IMR-90 (cell line): Measurements from ENCODE around the gene KRTAP10-3. TPM values are rescaled to one million over a fixed set of nuclear protein-coding genes. Genes with fewer than 3 reads are reported as not detected.

ENCODE experiments used
- ATAC-seq: fragments of 200-7000 bp; cut with Tn5 transposase; 2 replicates; pipeline ENCODE4 v1.9.1; 2020; ENCODE audit warnings: low read depth, mild to moderate bottlenecking, moderate library complexity
- BruUV-seq: library from RNA; stranded (reverse); fragments of 400-500 nt; replicated peaks from 2 replicates; lab custom pipeline; 2021; lab: Mats Ljungman, UMichigan
- CTCF ChIA-PET: fragments of 300-600 bp; formaldehyde crosslinking; extraction: SDS; loops from one replicate; lab custom pipeline; 2021; ENCODE audit warnings: antibody characterized with exemption; lab: Yijun Ruan, JAX
- POLR2A ChIA-PET: fragments of 300-600 bp; sonication (Branson Sonifier 250); formaldehyde crosslinking; loops from one replicate; lab custom pipeline; 2022; ENCODE audit warnings: antibody characterized with exemption; ENCODE audit not compliant: unreplicated experiment; lab: Charles Lee
- DNase-seq: peaks from one replicate; pipeline ENCODE4 v3.0.0; 2013
- H2AFZ ChIP-seq: replicated peaks from 2 replicates; pipeline ENCODE3; 2013; ENCODE audit warnings: low read length, mild to moderate bottlenecking; ENCODE audit not compliant: poor library complexity
- H2AK5ac ChIP-seq: 2 replicates; pipeline ENCODE4 v1.6.1; 2013; ENCODE audit warnings: low read depth, low read length, inconsistent platforms
- H2AK9ac ChIP-seq: replicated peaks from 2 replicates; pipeline ENCODE3; 2013; ENCODE audit warnings: mild to moderate bottlenecking, low read depth, low read length, moderate library complexity; ENCODE audit not compliant: poor library complexity
- H2BK120ac ChIP-seq: 2 replicates; pipeline ENCODE4 v1.6.1; 2013; ENCODE audit warnings: low read depth, low read length, inconsistent platforms
- H2BK15ac ChIP-seq: 3 replicates; pipeline ENCODE4 v1.6.1; 2013; ENCODE audit warnings: low read depth, low read length, inconsistent platforms
- H2BK20ac ChIP-seq: 2 replicates; pipeline ENCODE4 v1.6.1; 2013; ENCODE audit warnings: low read depth, mild to moderate bottlenecking, inconsistent platforms, low read length, moderate library complexity
- H2BK5ac ChIP-seq: 2 replicates; pipeline ENCODE4 v1.6.1; 2013; ENCODE audit warnings: mild to moderate bottlenecking, low read depth, low read length, inconsistent platforms; ENCODE audit not compliant: poor library complexity, severe bottlenecking
- H3K14ac ChIP-seq: replicated peaks from 2 replicates; pipeline ENCODE4 v1.6.1; 2013; ENCODE audit warnings: low read depth, low read length, inconsistent platforms
- H3K18ac ChIP-seq: 2 replicates; pipeline ENCODE4 v1.6.1; 2013; ENCODE audit warnings: low read depth, low read length, control low read depth
- H3K23ac ChIP-seq: 2 replicates; pipeline ENCODE4 v1.6.1; 2013; ENCODE audit warnings: low read depth, low read length, inconsistent platforms
- H3K27ac ChIP-seq: 2 replicates; pipeline ENCODE4 v1.5.1; 2013; ENCODE audit warnings: mild to moderate bottlenecking, control low read depth, low read length; ENCODE audit not compliant: insufficient read depth
- H3K27me3 ChIP-seq: 2 replicates; pipeline ENCODE4 v1.6.1; 2013; ENCODE audit warnings: low read length; ENCODE audit not compliant: control insufficient read depth, insufficient read depth
- H3K36me3 ChIP-seq: 2 replicates; pipeline ENCODE4 v1.6.1; 2013; ENCODE audit warnings: low read length, mixed read lengths; ENCODE audit not compliant: control insufficient read depth, insufficient read depth
- H3K4ac ChIP-seq: 2 replicates; pipeline ENCODE4 v1.6.1; 2013; ENCODE audit warnings: low read depth, low read length, inconsistent platforms
- H3K4me1 ChIP-seq: 2 replicates; pipeline ENCODE4 v1.6.1; 2013; ENCODE audit warnings: low read length, mixed read lengths; ENCODE audit not compliant: control insufficient read depth, insufficient read depth
- H3K4me2 ChIP-seq: 2 replicates; pipeline ENCODE4 v1.6.1; 2013; ENCODE audit warnings: low read depth, mild to moderate bottlenecking, control low read depth, low read length, moderate library complexity
- H3K4me3 ChIP-seq: 2 replicates; pipeline ENCODE4 v1.5.1; 2013; ENCODE audit warnings: low read depth, mild to moderate bottlenecking, control low read depth, low read length, moderate library complexity; ENCODE audit not compliant: insufficient read depth
- H3K56ac ChIP-seq: 2 replicates; pipeline ENCODE4 v1.6.1; 2013; ENCODE audit warnings: low read length, inconsistent platforms; ENCODE audit not compliant: insufficient read depth; ENCODE audit errors: extremely low read depth
- H3K79me1 ChIP-seq, 2 experiments: 2 replicates each; pipeline ENCODE4 v1.6.1; 2013; ENCODE audit warnings: low read length in 2 of 2, inconsistent platforms in 1 of 2, low read depth in 1 of 2
- H3K9ac ChIP-seq: 2 replicates; pipeline ENCODE4 v1.6.1; 2013; ENCODE audit warnings: low read depth, low read length, control low read depth
- H3K9me1 ChIP-seq: 2 replicates; pipeline ENCODE4 v1.6.1; 2013; ENCODE audit warnings: low read length, inconsistent platforms; ENCODE audit not compliant: insufficient read depth
- H3K9me3 ChIP-seq: 2 replicates; pipeline ENCODE4 v1.6.1; 2013; ENCODE audit warnings: low read length; ENCODE audit not compliant: control insufficient read depth, insufficient read depth
- H4K20me1 ChIP-seq: 2 replicates; pipeline ENCODE4 v1.6.1; 2013; ENCODE audit warnings: low read length, inconsistent platforms; ENCODE audit not compliant: insufficient read depth
- H4K5ac ChIP-seq: 2 replicates; pipeline ENCODE4 v1.6.1; 2013; ENCODE audit warnings: mild to moderate bottlenecking, low read depth, low read length, control low read depth
- H4K8ac ChIP-seq, 2 experiments: 2 replicates each; pipeline ENCODE4 v1.6.1; 2013; ENCODE audit warnings: low read depth in 2 of 2, low read length in 2 of 2, control low read depth in 1 of 2, inconsistent platforms in 1 of 2
- H4K91ac ChIP-seq: 2 replicates; pipeline ENCODE4 v1.6.1; 2013; ENCODE audit warnings: low read depth, low read length, inconsistent platforms; ENCODE audit not compliant: insufficient read depth
- BHLHE40 ChIP-seq: fragments of 150-350 bp; IDR thresholded peaks from 2 replicates; pipeline ENCODE4 v1.6.1; 2016; ENCODE audit warnings: mild to moderate bottlenecking, low read depth, low read length
- CEBPB ChIP-seq: IDR thresholded peaks from 2 replicates; pipeline ENCODE4 v1.6.1; 2012; ENCODE audit warnings: low read depth, low read length, improper control_type of control experiment
- CHD1 ChIP-seq: IDR thresholded peaks from 2 replicates; pipeline ENCODE4 v1.6.1; 2012; ENCODE audit warnings: low read depth, low read length, improper control_type of control experiment
- CTCF ChIP-seq: conservative IDR thresholded peaks from 2 replicates; pipeline ENCODE4 v1.5.1; 2012; ENCODE audit warnings: mild to moderate bottlenecking, low read depth, low read length, improper control_type of control experiment
- ELK1 ChIP-seq: fragments of 150-350 bp; IDR thresholded peaks from 2 replicates; pipeline ENCODE4 v1.6.1; 2016; ENCODE audit warnings: low read depth, mild to moderate bottlenecking, low read length, moderate library complexity, borderline replicate concordance
- FOS ChIP-seq: fragments of 150-350 bp; IDR thresholded peaks from 2 replicates; pipeline ENCODE4 v1.6.1; 2016; ENCODE audit warnings: low read depth, low read length
- MAFK ChIP-seq: IDR thresholded peaks from 2 replicates; pipeline ENCODE4 v1.6.1; 2012; ENCODE audit warnings: low read depth, low read length, improper control_type of control experiment
- MAZ ChIP-seq: IDR thresholded peaks from 2 replicates; pipeline ENCODE4 v1.6.1; 2012; ENCODE audit warnings: low read depth, mild to moderate bottlenecking, low read length, improper control_type of control experiment, moderate library complexity, borderline replicate concordance
- MXI1 ChIP-seq: IDR thresholded peaks from 2 replicates; pipeline ENCODE4 v1.6.1; 2012; ENCODE audit warnings: low read depth, mild to moderate bottlenecking, low read length, moderate library complexity, borderline replicate concordance
- POLR2A ChIP-seq: IDR thresholded peaks from 2 replicates; pipeline ENCODE4 v1.6.1; 2012; ENCODE audit warnings: mild to moderate bottlenecking, low read depth, low read length
- RAD21 ChIP-seq: IDR thresholded peaks from 2 replicates; pipeline ENCODE4 v1.6.1; 2012; ENCODE audit warnings: low read length, improper control_type of control experiment
- RCOR1 ChIP-seq: IDR thresholded peaks from 2 replicates; pipeline ENCODE4 v1.6.1; 2012; ENCODE audit warnings: mild to moderate bottlenecking, low read length, improper control_type of control experiment; ENCODE audit not compliant: insufficient replicate concordance
- RFX5 ChIP-seq: IDR thresholded peaks from 2 replicates; pipeline ENCODE4 v1.8.0; 2012; ENCODE audit warnings: low read depth, mild to moderate bottlenecking, low read length, moderate library complexity
- SMC3 ChIP-seq: fragments of 150-350 bp; IDR thresholded peaks from 2 replicates; pipeline ENCODE4 v1.6.1; 2016; ENCODE audit warnings: low read depth, mild to moderate bottlenecking, antibody characterized with exemption, low read length, moderate library complexity
- USF2 ChIP-seq: fragments of 150-350 bp; IDR thresholded peaks from 2 replicates; pipeline ENCODE4 v1.6.1; 2017; ENCODE audit warnings: mild to moderate bottlenecking, antibody characterized with exemption, low read length, low read depth
- whole genome bisulfite sequencing, 2 experiments: methylation state at CpG; one replicate each; pipeline versions ENCODE4 v1.1.5 to v1.1.7; 2013; ENCODE audit warnings: missing lambda C conversion rate in 2 of 2; ENCODE audit not compliant: insufficient read length in 1 of 2; ENCODE audit errors: extremely low coverage in 2 of 2; 5-methylcytosine and 5-hydroxymethylcytosine counted together
- dilution Hi-C: fragments of 300-500 bp; cut with HindIII; formaldehyde crosslinking; loops from one replicate; pipeline ENCODE4 v1.14.3; 2018; ENCODE audit warnings: low sequenced_read_pairs; ENCODE audit not compliant: unreplicated experiment
- in situ Hi-C: fragments of 300-500 bp; cut with MboI; formaldehyde crosslinking; loops from 3 replicates; pipeline ENCODE4 v1.14.3; 2019; ENCODE audit warnings: low sequenced_read_pairs, inconsistent platforms, mixed read lengths
- intact Hi-C: fragments of 100-400 bp; cut with micrococcal nuclease; formaldehyde crosslinking; loops from 2 replicates; pipeline ENCODE4 v1.10.0; 2022
- polyA plus RNA-seq, 3 experiments: library from polyadenylated mRNA; depleted of rRNA; stranded (reverse); fragments of >200 nt; gene quantifications; 2 replicates each; pipeline ENCODE4 v1.2.3, GENCODE V29; 2012; ENCODE audit warnings: low replicate concordance in 1 of 3
- total RNA-seq: library from RNA; depleted of rRNA; stranded (reverse); fragments of >200 nt; gene quantifications from 2 replicates; pipeline ENCODE4 v1.2.3, GENCODE V29; 2012

KRTAP10-3 gene
- total and polyA plus RNA-seq, 2 of the 4 experiments (the other 2 are of a cell fraction) = not detected

- no peak overlapping the region for H3K4me2 ChIP-seq
- peaks cover 4% of the 10 kb centered on the region; the same call in 1 of the 2 replicates for H3K27me3 ChIP-seq
- ATAC-seq = no peak
- no peak overlapping the region for H2BK5ac ChIP-seq
- no CpG with 5 or more reads among the region's 6 CpGs for WGBS, 2 experiments
- H4K8ac ChIP-seq = no peak overlapping the region
- no peak overlapping the region for H3K4ac ChIP-seq
- POLR2A ChIA-PET = no interaction called here
- H2BK120ac ChIP-seq = no peak overlapping the region
- H4K5ac ChIP-seq = no peak overlapping the region
- no peak overlapping the region for H2AK5ac ChIP-seq
- CTCF ChIA-PET = no interaction called here
- no peaks in the 10 kb centered on the region for H3K79me1 ChIP-seq
- no peak overlapping the region for H3K56ac ChIP-seq
- H3K36me3 ChIP-seq = no peaks in the 10 kb centered on the region
- DNase-seq = no peak
- dilution Hi-C loops (no loop called here), in situ Hi-C loops (no loop called here), intact Hi-C loops (no loop called here)
- H2BK20ac ChIP-seq = no peak overlapping the region
- no peaks in the 10 kb centered on the region for H4K20me1 ChIP-seq
- H4K91ac ChIP-seq = no peak overlapping the region
- no TSS peak for BruUV-seq
- no peak overlapping the region for H3K23ac ChIP-seq
- H3K4me3 ChIP-seq = no peak overlapping the region
- H3K4me1 ChIP-seq = no peaks in the 10 kb centered on the region
- TF ChIP-seq ELK1 (no peak), RCOR1 (no peak), CTCF (no peak), SMC3 (no peak), USF2 (no peak), BHLHE40 (no peak), POLR2A (no peak), RFX5 (no peak), RAD21 (no peak), FOS (no peak), MAZ (no peak), MXI1 (no peak), CHD1 (no peak), MAFK (no peak), CEBPB (no peak)
- no peak overlapping the region for H3K9ac ChIP-seq
- no peak overlapping the region for H3K18ac ChIP-seq
- no peak overlapping the region for H3K14ac ChIP-seq
- H3K9me1 ChIP-seq = no peaks in the 10 kb centered on the region
- H2AFZ ChIP-seq = no peak overlapping the region
- no peaks in the 10 kb centered on the region for H3K9me3 ChIP-seq
- no peak overlapping the region for H2BK15ac ChIP-seq
- no peak overlapping the region for H3K27ac ChIP-seq
- H2AK9ac ChIP-seq = no peak overlapping the region
These were observed 36.9 kb upstream of the KRTAP10-3 start for GRCh38 chr21:44595524-44595923.
